Body of pancreas (tissue), 4 donors: ENCODE measurements around the gene RAB11FIP5.

Experiments used
- CTCF ChIP-seq, 7 experiments: fragments of 450-650 bp in 4 of 7; fragments of 200-600 bp in 3 of 7; sonication (generic) in 3 of 7; IDR thresholded peaks; one replicate each; pipeline ENCODE4 v1.5.1; 2016 to 2019; ENCODE audit warnings: antibody characterized with exemption in 7 of 7
- POLR2A ChIP-seq, 3 donors: fragments of 450-650 bp; IDR thresholded peaks; one replicate each; pipeline ENCODE4 v1.6.1; 2016; ENCODE audit warnings: antibody characterized with exemption in 3 of 3, mild to moderate bottlenecking in 2 of 3

GRCh38 chr2:73063472-73063871, 49.3 kb downstream of the RAB11FIP5 start:
- TF ChIP-seq CTCF (IDR thresholded peaks at IDR 0.05): no peak
- TF ChIP-seq POLR2A (IDR thresholded peaks at IDR 0.05): no peak
